Adrenal gland (tissue), 5 donors: Measurements from ENCODE around the gene GIPR.

Source experiments
- POLR2A ChIP-seq, 2 donors: fragments of 450-650 bp; IDR thresholded peaks; one replicate each; pipeline ENCODE4 v1.6.1; 2017; ENCODE audit warnings: antibody characterized with exemption in 2 of 2, mild to moderate bottlenecking in 2 of 2, moderate library complexity in 1 of 2
- TF ChIP-seq, protein P1 (sequence below), 6 experiments: fragments of 450-650 bp in 4 of 6; fragments of 200-600 bp in 2 of 6; sonication (generic) in 1 of 6; IDR thresholded peaks; 1 replicate in 5 of 6; 2 replicates in 1 of 6; pipeline versions ENCODE4 v1.5.1 to v1.8.0; 2016 to 2021; ENCODE audit warnings: antibody characterized with exemption in 6 of 6, mild to moderate bottlenecking in 2 of 6, moderate library complexity in 1 of 6
- donor health status: DM: no; HTN: no; CAD: no.

DNA sequence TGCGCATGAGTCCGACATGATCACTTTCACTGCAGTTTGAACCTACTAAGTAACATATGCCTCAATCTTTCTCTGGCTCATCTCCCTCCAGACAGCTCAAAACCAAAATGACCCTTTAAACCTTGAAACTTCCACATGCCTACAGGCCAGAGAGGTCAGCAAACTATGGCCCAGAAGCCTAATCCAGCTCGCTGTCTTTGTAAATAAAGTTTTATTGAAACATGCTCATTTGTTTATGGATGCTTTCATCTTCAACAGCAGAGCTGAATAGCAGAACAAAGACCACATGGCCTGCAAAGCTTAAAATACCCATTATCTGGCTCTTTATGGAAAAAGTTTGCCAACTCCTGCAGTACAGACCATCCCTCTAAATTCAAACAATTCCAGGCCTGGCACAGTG lies 47.1 kb downstream of the GIPR start:
- TF ChIP-seq, protein P1, sequence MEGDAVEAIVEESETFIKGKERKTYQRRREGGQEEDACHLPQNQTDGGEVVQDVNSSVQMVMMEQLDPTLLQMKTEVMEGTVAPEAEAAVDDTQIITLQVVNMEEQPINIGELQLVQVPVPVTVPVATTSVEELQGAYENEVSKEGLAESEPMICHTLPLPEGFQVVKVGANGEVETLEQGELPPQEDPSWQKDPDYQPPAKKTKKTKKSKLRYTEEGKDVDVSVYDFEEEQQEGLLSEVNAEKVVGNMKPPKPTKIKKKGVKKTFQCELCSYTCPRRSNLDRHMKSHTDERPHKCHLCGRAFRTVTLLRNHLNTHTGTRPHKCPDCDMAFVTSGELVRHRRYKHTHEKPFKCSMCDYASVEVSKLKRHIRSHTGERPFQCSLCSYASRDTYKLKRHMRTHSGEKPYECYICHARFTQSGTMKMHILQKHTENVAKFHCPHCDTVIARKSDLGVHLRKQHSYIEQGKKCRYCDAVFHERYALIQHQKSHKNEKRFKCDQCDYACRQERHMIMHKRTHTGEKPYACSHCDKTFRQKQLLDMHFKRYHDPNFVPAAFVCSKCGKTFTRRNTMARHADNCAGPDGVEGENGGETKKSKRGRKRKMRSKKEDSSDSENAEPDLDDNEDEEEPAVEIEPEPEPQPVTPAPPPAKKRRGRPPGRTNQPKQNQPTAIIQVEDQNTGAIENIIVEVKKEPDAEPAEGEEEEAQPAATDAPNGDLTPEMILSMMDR (IDR thresholded peaks at IDR 0.05) = no peak
- TF ChIP-seq POLR2A (IDR thresholded peaks at IDR 0.05) = no peak
